HCT116 (cell line): ENCODE results near the gene LRP1. TPM values are rescaled to one million over a fixed set of nuclear protein-coding genes. Genes with fewer than 3 reads are reported as not detected.

ENCODE experiments used
- ATAC-seq: fragments of 200-7000 bp; cut with Tn5 transposase; 2 replicates; pipeline ENCODE4 v1.9.1; 2020; ENCODE audit warnings: mild to moderate bottlenecking, moderate library complexity
- BruUV-seq: library from RNA; stranded (reverse); fragments of 400-500 nt; replicated peaks from 2 replicates; lab custom pipeline; 2021; lab: Mats Ljungman, UMichigan
- CTCF ChIA-PET: fragments of 300-600 bp; sonication (Branson Sonifier 250); formaldehyde crosslinking; loops from one replicate; lab custom pipeline; 2021; ENCODE audit warnings: antibody characterized with exemption; lab: Charles Lee
- POLR2A ChIA-PET: fragments of 300-600, 350-600 bp; sonication (Branson Sonifier 250); formaldehyde crosslinking; loops from one replicate; lab custom pipeline; 2021; ENCODE audit warnings: antibody characterized with exemption; lab: Charles Lee
- RAD21 ChIA-PET, 2 experiments: fragments of 300-600 bp; sonication (Branson Sonifier 250); formaldehyde crosslinking; loops; one replicate each; lab custom pipeline; 2023; ENCODE audit warnings: low total read pairs in 2 of 2; ENCODE audit not compliant: uncharacterized antibody in 2 of 2, unreplicated experiment in 2 of 2, low non-redundant PET in 1 of 2; lab: Charles Lee
- DNase-seq: peaks from one replicate; pipeline ENCODE4 v3.0.0-alpha.2; 2010; ENCODE audit warnings: low read depth, low spot score
- H2AFZ ChIP-seq: fragments of 200-600 bp; shearing (Covaris generic), sonication (generic); 2 replicates; pipeline ENCODE4 v1.6.1; 2017; ENCODE audit warnings: low read depth, mixed run types, mixed read lengths, antibody characterized with exemption, low read length; ENCODE audit not compliant: poor library complexity, severe bottlenecking
- H3K27ac ChIP-seq: 2 replicates; pipeline ENCODE4 v1.5.1; 2012; ENCODE audit warnings: low read depth, low read length
- H3K27me3 ChIP-seq: fragments of 200-600 bp; sonication (generic); 2 replicates; pipeline ENCODE4 v1.6.1; 2016; ENCODE audit warnings: mixed run types, low read length, mixed read lengths; ENCODE audit not compliant: insufficient read depth
- H3K36me3 ChIP-seq, 2 experiments: fragments of 200-500 bp in 1 of 2; fragments of 200-600 bp in 1 of 2; sonication (Bioruptor generic) in 1 of 2; sonication (generic) in 1 of 2; 2 replicates each; pipeline versions ENCODE4 v1.5.1 to v1.6.1; 2014 to 2016; ENCODE audit warnings: low read length in 2 of 2, inconsistent platforms in 1 of 2, mixed read lengths in 1 of 2, mixed run types in 1 of 2; ENCODE audit not compliant: insufficient read depth in 2 of 2, control insufficient read depth in 1 of 2
- H3K4me1 ChIP-seq, 2 experiments: fragments of 200-600 bp in 1 of 2; sonication (generic) in 1 of 2; 2 replicates each; pipeline versions ENCODE4 v1.5.1 to v1.6.1; 2012 to 2017; ENCODE audit warnings: low read length in 2 of 2, inconsistent platforms in 1 of 2, mild to moderate bottlenecking in 1 of 2, mixed read lengths in 1 of 2, mixed run types in 1 of 2, moderate library complexity in 1 of 2; ENCODE audit not compliant: insufficient read depth in 2 of 2, control insufficient read depth in 1 of 2
- H3K4me2 ChIP-seq: fragments of 200-600 bp; sonication (generic); 2 replicates; pipeline ENCODE4 v1.6.1; 2017; ENCODE audit warnings: mixed run types, low read length, mixed read lengths
- H3K4me3 ChIP-seq, 2 experiments: fragments of 200-600 bp in 1 of 2; sonication (generic) in 1 of 2; replicated peaks in 1 of 2; 2 replicates each; pipeline ENCODE4 v1.5.1; 2011 to 2016; ENCODE audit warnings: low read length in 2 of 2, control low read depth in 1 of 2, low read depth in 1 of 2, mild to moderate bottlenecking in 1 of 2, mixed read lengths in 1 of 2, mixed run types in 1 of 2
- H3K79me2 ChIP-seq: fragments of 200-600 bp; sonication (generic); 2 replicates; pipeline ENCODE4 v1.6.1; 2017; ENCODE audit warnings: mild to moderate bottlenecking, mixed run types, low read length, moderate library complexity, mixed read lengths; ENCODE audit not compliant: insufficient read depth
- H3K9ac ChIP-seq: fragments of 200-600 bp; sonication (generic); 2 replicates; pipeline ENCODE4 v1.6.1; 2016; ENCODE audit warnings: low read length, mixed read lengths
- H3K9me2 ChIP-seq: fragments of 200-600 bp; sonication (generic), shearing (Covaris generic); 2 replicates; pipeline ENCODE4 v1.6.1; 2017; ENCODE audit warnings: mixed run types, mild to moderate bottlenecking, moderate library complexity; ENCODE audit not compliant: insufficient read depth
- H3K9me3 ChIP-seq, 2 experiments: fragments of 200-500 bp in 1 of 2; fragments of 200-600 bp in 1 of 2; sonication (Bioruptor generic) in 1 of 2; sonication (generic) in 1 of 2; 2 replicates each; pipeline ENCODE4 v1.6.1; 2014 to 2017; ENCODE audit warnings: low read length in 2 of 2, mixed read lengths in 2 of 2, inconsistent platforms in 1 of 2, low read depth in 1 of 2, mild to moderate bottlenecking in 1 of 2, mixed run types in 1 of 2, moderate library complexity in 1 of 2; ENCODE audit not compliant: control insufficient read depth in 1 of 2, insufficient read depth in 1 of 2
- H4K20me1 ChIP-seq: fragments of 200-600 bp; sonication (generic), shearing (Covaris generic); 2 replicates; pipeline ENCODE4 v1.6.1; 2017; ENCODE audit warnings: mixed run types, mild to moderate bottlenecking, moderate library complexity; ENCODE audit not compliant: insufficient read depth
- CBX3 ChIP-seq: IDR thresholded peaks from 2 replicates; pipeline ENCODE4 v1.6.1; 2012; ENCODE audit warnings: low read depth
- CEBPB ChIP-seq: IDR thresholded peaks from 2 replicates; pipeline ENCODE4 v1.6.1; 2012; ENCODE audit warnings: low read depth
- EGR1 ChIP-seq: IDR thresholded peaks from 2 replicates; pipeline ENCODE4 v1.6.1; 2012; ENCODE audit warnings: low read depth
- EZH2 ChIP-seq: fragments of 200-600 bp; sonication (generic); IDR thresholded peaks from 2 replicates; pipeline ENCODE4 v1.6.1; 2017; ENCODE audit warnings: antibody characterized with exemption, mixed run types
- JUND ChIP-seq: IDR thresholded peaks from 2 replicates; pipeline ENCODE4 v1.6.1; 2012
- POLR2AphosphoS5 ChIP-seq: IDR thresholded peaks from 2 replicates; pipeline ENCODE4 v1.6.1; 2011; ENCODE audit warnings: mild to moderate bottlenecking, low read depth, low read length, moderate library complexity
- SP1 ChIP-seq: IDR thresholded peaks from 2 replicates; pipeline ENCODE4 v1.6.1; 2012; ENCODE audit warnings: low read depth
- SRF ChIP-seq: IDR thresholded peaks from 2 replicates; pipeline ENCODE4 v1.6.1; 2012; ENCODE audit warnings: low read depth
- TCF7L2 ChIP-seq: IDR thresholded peaks from 2 replicates; pipeline ENCODE4 v1.7.0; 2011; ENCODE audit warnings: borderline replicate concordance, inconsistent platforms; ENCODE audit not compliant: insufficient read depth, insufficient read length; ENCODE audit errors: extremely low read depth
- ZNF274 ChIP-seq: fragments of 200-500 bp; sonication (Bioruptor generic); IDR thresholded peaks from 2 replicates; pipeline ENCODE4 v1.6.1; 2014; ENCODE audit warnings: mild to moderate bottlenecking, low read depth, low read length, inconsistent platforms
- intact Hi-C: fragments of 100-400 bp; cut with micrococcal nuclease; formaldehyde crosslinking; loops from 2 replicates; pipeline ENCODE4 v1.10.0; 2022
- total RNA-seq: library from RNA; stranded (reverse); gene quantifications from one replicate; pipeline ENCODE4 v1.2.1, GENCODE V29; 2021; ENCODE audit not compliant: unreplicated experiment
- TF ChIP-seq, protein P1 (sequence below): IDR thresholded peaks from 2 replicates; pipeline ENCODE4 v1.6.1; 2011; ENCODE audit warnings: mild to moderate bottlenecking, low read length, moderate library complexity; ENCODE audit not compliant: insufficient replicate concordance; ENCODE audit errors: extremely low read depth
- TF ChIP-seq, protein P2 (sequence below): IDR thresholded peaks from 2 replicates; pipeline ENCODE4 v1.6.1; 2012

Gene LRP1
- total RNA-seq, 1 experiment from 2014 or later: 12.0 TPM

DNA sequence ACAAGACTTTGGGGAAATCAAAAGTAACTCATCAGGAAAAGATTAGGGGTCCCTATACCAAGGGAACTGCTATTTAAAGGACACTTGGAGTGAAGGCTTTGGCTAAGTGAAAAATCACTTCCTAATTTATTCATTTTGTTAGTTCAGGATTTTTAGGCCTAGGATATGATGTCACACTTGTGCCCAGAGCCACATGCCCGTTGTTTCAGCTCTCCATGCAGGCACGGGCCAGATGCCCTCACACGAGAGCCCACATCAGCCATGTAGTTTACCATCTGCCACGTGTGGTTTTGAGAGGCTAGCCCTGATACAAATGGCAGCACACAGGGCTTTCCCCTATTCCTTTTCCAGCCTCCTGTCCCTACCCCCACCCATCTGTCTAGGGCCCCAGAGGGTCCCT, 31.0 kb downstream of the LRP1 start:
- no peaks in the 10 kb centered on the region for H3K27me3 ChIP-seq
- H3K9me3 ChIP-seq: no peaks in the 10 kb centered on the region
- ChIA-PET POLR2A (no interaction called here), RAD21 (no interaction called here), CTCF (no interaction called here)
- H2AFZ ChIP-seq: no peak overlapping the region
- no TSS peak for BruUV-seq
- H3K36me3 ChIP-seq: peaks cover 0 to 2% of the 10 kb centered on the region in 2 experiments; a peak in 1 of 4 replicates
- H3K4me3 ChIP-seq: no peak overlapping the region
- no peaks in the 10 kb centered on the region for H3K9me2 ChIP-seq
- TF ChIP-seq, protein P1, sequence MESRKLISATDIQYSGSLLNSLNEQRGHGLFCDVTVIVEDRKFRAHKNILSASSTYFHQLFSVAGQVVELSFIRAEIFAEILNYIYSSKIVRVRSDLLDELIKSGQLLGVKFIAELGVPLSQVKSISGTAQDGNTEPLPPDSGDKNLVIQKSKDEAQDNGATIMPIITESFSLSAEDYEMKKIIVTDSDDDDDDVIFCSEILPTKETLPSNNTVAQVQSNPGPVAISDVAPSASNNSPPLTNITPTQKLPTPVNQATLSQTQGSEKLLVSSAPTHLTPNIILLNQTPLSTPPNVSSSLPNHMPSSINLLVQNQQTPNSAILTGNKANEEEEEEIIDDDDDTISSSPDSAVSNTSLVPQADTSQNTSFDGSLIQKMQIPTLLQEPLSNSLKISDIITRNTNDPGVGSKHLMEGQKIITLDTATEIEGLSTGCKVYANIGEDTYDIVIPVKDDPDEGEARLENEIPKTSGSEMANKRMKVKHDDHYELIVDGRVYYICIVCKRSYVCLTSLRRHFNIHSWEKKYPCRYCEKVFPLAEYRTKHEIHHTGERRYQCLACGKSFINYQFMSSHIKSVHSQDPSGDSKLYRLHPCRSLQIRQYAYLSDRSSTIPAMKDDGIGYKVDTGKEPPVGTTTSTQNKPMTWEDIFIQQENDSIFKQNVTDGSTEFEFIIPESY: no peak
- TF ChIP-seq EZH2 (no peak), TCF7L2 (no peak), CEBPB (no peak), SP1 (no peak), ZNF274 (no peak), CBX3 (no peak), SRF (no peak), EGR1 (no peak), POLR2AphosphoS5 (no peak), JUND (no peak)
- TF ChIP-seq, protein P2, sequence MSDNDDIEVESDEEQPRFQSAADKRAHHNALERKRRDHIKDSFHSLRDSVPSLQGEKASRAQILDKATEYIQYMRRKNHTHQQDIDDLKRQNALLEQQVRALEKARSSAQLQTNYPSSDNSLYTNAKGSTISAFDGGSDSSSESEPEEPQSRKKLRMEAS: no peak
- TF ChIP-seq, all 23 proteins: peak for 0
- Histone ChIP-seq H3K9ac (no peak overlapping the region), H3K4me2 (no peak overlapping the region), H3K4me1 (no peaks in the 10 kb centered on the region), H4K20me1 (no peaks in the 10 kb centered on the region), H3K27ac (no peak overlapping the region), H3K79me2 (no peaks in the 10 kb centered on the region)
- ATAC-seq (no peak), DNase-seq (no peak)
- intact Hi-C loops: no loop called here
